Fibroblast of pulmonary artery (primary cell): ENCODE results near the gene FASN.

ENCODE experiments used
- DNase-seq: peaks from one replicate; pipeline ENCODE4 v3.0.0-alpha.2; 2010; ENCODE audit warnings: low read depth
- H3K4me3 ChIP-seq: replicated peaks from 2 replicates; pipeline ENCODE4 v1.5.1; 2011; ENCODE audit warnings: low read depth, mild to moderate bottlenecking, control low read depth, low read length, moderate library complexity
- TF ChIP-seq, protein P1 (sequence below): IDR thresholded peaks from 2 replicates; pipeline ENCODE4 v1.5.1; 2011; ENCODE audit warnings: mild to moderate bottlenecking, control low read depth, low read length, inconsistent platforms; ENCODE audit errors: missing control alignments

The FASN gene

DNA sequence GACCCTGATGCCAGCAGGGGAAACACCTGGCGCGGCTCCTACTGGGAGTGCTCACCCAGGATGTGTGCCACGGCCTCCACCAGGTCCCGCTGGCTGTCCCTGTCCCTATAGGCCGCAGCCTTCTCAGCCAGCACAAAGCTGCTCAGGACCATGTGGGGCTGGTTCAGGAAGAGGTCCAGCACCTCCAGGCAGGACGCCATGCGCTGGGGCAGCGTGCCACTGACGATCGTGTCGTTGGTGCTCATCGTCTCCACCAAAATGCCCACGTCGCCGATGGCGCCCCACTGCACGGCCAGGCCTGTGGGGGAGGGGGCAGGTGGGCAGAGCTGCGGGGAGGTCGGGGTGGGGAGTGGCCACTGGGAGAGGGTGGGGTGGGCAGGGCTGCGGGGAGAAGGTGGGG, 16.5 kb downstream of the FASN start:
- DNase-seq = no peak
- TF ChIP-seq, protein P1, sequence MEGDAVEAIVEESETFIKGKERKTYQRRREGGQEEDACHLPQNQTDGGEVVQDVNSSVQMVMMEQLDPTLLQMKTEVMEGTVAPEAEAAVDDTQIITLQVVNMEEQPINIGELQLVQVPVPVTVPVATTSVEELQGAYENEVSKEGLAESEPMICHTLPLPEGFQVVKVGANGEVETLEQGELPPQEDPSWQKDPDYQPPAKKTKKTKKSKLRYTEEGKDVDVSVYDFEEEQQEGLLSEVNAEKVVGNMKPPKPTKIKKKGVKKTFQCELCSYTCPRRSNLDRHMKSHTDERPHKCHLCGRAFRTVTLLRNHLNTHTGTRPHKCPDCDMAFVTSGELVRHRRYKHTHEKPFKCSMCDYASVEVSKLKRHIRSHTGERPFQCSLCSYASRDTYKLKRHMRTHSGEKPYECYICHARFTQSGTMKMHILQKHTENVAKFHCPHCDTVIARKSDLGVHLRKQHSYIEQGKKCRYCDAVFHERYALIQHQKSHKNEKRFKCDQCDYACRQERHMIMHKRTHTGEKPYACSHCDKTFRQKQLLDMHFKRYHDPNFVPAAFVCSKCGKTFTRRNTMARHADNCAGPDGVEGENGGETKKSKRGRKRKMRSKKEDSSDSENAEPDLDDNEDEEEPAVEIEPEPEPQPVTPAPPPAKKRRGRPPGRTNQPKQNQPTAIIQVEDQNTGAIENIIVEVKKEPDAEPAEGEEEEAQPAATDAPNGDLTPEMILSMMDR = no peak
- no peak overlapping the region for H3K4me3 ChIP-seq

- TF ChIP-seq, protein P1 = no peak
- H3K4me3 ChIP-seq = no peak overlapping the region
- no peak for DNase-seq
Measured at GRCh38 chr17:82080789-82081464, 17.1 kb downstream of the FASN start.

DNA sequence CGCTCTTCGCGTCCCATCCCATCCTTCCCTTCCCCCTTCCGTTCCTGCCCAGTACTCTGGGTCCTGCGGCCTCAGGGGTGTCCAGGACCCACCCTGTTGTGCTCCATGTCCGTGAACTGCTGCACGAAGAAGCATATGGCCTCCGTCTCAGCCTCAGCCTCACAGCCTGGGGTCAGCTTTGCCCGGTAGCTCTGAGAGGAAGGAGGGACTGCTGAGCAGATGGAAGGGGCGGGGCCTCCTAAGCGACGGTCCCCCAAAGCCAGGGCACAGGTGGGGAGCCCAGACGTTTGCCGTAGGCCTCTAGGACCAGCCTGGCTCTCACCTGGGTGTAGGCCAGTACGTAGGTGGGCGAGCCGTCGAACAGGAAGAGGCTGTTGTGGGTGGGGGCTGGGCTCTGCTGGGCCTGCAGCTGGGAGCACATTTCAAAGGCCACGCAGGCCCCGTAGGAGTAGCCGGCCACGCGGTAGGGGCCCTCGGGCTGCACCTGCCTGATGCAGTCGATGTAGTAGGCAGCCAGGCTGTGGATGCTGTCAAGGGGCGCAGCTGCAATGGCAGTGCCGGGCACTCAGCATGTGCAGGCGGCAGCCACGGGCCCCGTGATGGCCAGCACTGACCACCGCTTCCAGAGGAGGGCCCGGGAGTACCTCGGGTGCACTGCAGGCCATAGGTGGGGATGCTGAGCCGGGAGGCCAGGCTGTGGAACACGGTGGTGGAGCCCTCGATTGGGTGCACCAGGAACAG, 17.8 kb downstream of the FASN start:
- no peak for DNase-seq
- TF ChIP-seq, protein P1 = no peak
- no peak overlapping the region for H3K4me3 ChIP-seq

- no peak overlapping the region for H3K4me3 ChIP-seq
- TF ChIP-seq, protein P1 = no peak
- DNase-seq = no peak
Measured at GRCh38 chr17:82079001-82079677, 18.9 kb downstream of the FASN start.

DNA sequence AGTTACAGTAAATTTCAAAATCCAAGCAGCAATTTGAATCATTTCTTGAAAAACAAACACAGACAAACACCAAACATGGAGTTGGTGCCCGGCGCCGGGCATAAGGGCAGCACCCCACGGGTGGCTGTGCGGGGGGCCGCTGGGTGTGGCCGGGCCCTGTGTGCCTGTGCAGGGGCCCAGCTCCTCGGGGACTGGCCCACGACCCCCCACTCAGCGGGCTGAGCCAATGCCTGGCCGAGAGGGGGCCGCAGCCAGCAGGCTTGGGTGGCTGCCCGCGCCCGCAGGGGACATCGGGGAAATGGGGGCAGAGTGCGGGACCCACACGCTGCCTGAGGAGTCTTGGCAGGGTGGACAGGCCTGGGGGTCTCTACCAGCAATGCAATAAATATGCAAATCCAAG, 19.6 kb downstream of the FASN start:
- DNase-seq = no peak
- no peak overlapping the region for H3K4me3 ChIP-seq
- TF ChIP-seq, protein P1 = no peak

- TF ChIP-seq, protein P1 = no peak
- no peak overlapping the region for H3K4me3 ChIP-seq
- peak; percentile 20 for DNase-seq
Measured at GRCh38 chr17:82077617-82078358, 20.2 kb downstream of the FASN start.
